ENCODE data around the gene ABHD17A. TPM values are rescaled to one million over a fixed set of nuclear protein-coding genes. Genes with fewer than 3 reads are reported as not detected.
"Not testable (repeated sequence)": the region's sequence is repeated elsewhere in the genome, so short reads cannot be mapped to it uniquely, and the experiment has no call there.

Gene ABHD17A
- total and polyA plus RNA-seq, 8 donors, result 21.1 to 71.0 (median 25.6) TPM

- 19 to 20% methylated on average over 8 of the region's 8 CpGs for WGBS, 2 donors
- no peak for ATAC-seq
- peaks cover 0 to 5% (median 0%) of the 10 kb centered on the region in 3 donors for H3K36me3 ChIP-seq
Measured at GRCh38 chr19:1883784-1884183, 1.5 kb downstream of the ABHD17A start.

GRCh38 chr19:1882786-1883692, 2.3 kb downstream of the ABHD17A start:
- peaks cover 0 to 5% (median 0%) of the 10 kb centered on the region in 3 donors for H3K36me3 ChIP-seq
- no peak for TF ChIP-seq CTCF (IDR thresholded peaks at IDR 0.05)
- DNase-seq (no peak), ATAC-seq (no peak), FAIRE-seq (no peak)
- intact Hi-C loops (cut with DNase I), result no loop called here
- H3K27me3 ChIP-seq, result no peaks in the 10 kb centered on the region
- peak overlapping the region in 1 of 4 donors; percentile 90 for H3K4me3 ChIP-seq
- 64 to 71% methylated on average over 24 to 25 of the region's 25 CpGs for WGBS, 2 donors
- no peaks in the 10 kb centered on the region for H3K9me3 ChIP-seq
- H3K4me1 ChIP-seq, result peaks cover 0 to 13% (median 10%) of the 10 kb centered on the region in 3 donors
- H3K27ac ChIP-seq, result no peak overlapping the region

More at GRCh38 chr19:1883784-1884183, 1.5 kb downstream of the ABHD17A start:
- no peak for TF ChIP-seq CTCF (IDR thresholded peaks at IDR 0.05)
- H3K27me3 ChIP-seq, result no peaks in the 10 kb centered on the region
- H3K4me1 ChIP-seq, result peaks cover 0 to 13% (median 10%) of the 10 kb centered on the region in 3 donors
- no peaks in the 10 kb centered on the region for H3K9me3 ChIP-seq
- peak overlapping the region in 3 of 4 donors; percentile 68 to 90 (median 68) for H3K4me3 ChIP-seq
- intact Hi-C loops (cut with DNase I), result no loop called here
- DNase-seq (no peak), FAIRE-seq (no peak)
- no peak overlapping the region for H3K27ac ChIP-seq

- Histone ChIP-seq H3K9me3 (no peaks in the 10 kb centered on the region), H3K27ac (peak overlapping the region in 1 of 4 donors; percentile 28), H3K4me1 (peaks cover 0 to 13% (median 10%) of the 10 kb centered on the region in 3 donors), H3K36me3 (peaks cover 0 to 5% (median 0%) of the 10 kb centered on the region in 3 donors), H3K4me3 (peak overlapping the region in 1 of 4 donors; percentile 90), H3K27me3 (no peaks in the 10 kb centered on the region)
- FAIRE-seq (no peak), DNase-seq (no peak), ATAC-seq (no peak)
- no peak for TF ChIP-seq CTCF (IDR thresholded peaks at IDR 0.05)
- intact Hi-C loops (cut with DNase I), result no loop called here
- 77% methylated on average over 31 of the region's 31 CpGs for whole genome bisulfite sequencing, 2 donors
Measured at GRCh38 chr19:1882089-1882785, 3.1 kb downstream of the ABHD17A start.

GRCh38 chr19:1881393-1882088, 3.8 kb downstream of the ABHD17A start:
- H3K9me3 ChIP-seq; DNase-seq; FAIRE-seq; intact Hi-C loops (cut with DNase I); H3K27me3 ChIP-seq; H3K4me3 ChIP-seq; H3K36me3 ChIP-seq; ATAC-seq: not testable (repeated sequence)
- 73 to 75% methylated on average over 19 to 43 of the region's 44 CpGs for WGBS, 2 donors
- Histone ChIP-seq H3K27ac (peak overlapping the region in 1 of 4 donors; percentile 28), H3K4me1 (peaks cover 0 to 14% (median 10%) of the 10 kb centered on the region in 3 donors)

All from pancreas (tissue), 10 donors.